ENCODE data around the gene TEPSIN.

TEPSIN gene

GRCh38 chr17:81193470-81194224, 45.2 kb downstream of the TEPSIN start:
- DNase-seq (ENCODE audit: low read depth in 2 of 2) = no peak
- TF ChIP-seq, protein P1, sequence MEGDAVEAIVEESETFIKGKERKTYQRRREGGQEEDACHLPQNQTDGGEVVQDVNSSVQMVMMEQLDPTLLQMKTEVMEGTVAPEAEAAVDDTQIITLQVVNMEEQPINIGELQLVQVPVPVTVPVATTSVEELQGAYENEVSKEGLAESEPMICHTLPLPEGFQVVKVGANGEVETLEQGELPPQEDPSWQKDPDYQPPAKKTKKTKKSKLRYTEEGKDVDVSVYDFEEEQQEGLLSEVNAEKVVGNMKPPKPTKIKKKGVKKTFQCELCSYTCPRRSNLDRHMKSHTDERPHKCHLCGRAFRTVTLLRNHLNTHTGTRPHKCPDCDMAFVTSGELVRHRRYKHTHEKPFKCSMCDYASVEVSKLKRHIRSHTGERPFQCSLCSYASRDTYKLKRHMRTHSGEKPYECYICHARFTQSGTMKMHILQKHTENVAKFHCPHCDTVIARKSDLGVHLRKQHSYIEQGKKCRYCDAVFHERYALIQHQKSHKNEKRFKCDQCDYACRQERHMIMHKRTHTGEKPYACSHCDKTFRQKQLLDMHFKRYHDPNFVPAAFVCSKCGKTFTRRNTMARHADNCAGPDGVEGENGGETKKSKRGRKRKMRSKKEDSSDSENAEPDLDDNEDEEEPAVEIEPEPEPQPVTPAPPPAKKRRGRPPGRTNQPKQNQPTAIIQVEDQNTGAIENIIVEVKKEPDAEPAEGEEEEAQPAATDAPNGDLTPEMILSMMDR (IDR thresholded peaks at IDR 0.05; ENCODE audit: low read depth, low read length) = no peak
- no peak overlapping the region for H3K4me3 ChIP-seq (replicated peaks in 1 of 2; ENCODE audit: low read depth in 2 of 2, low read length in 2 of 2)

GRCh38 chr17:81193051-81193410, 45.8 kb downstream of the TEPSIN start:
- H3K4me3 ChIP-seq (replicated peaks in 1 of 2; ENCODE audit: low read depth in 2 of 2, low read length in 2 of 2) = no peak overlapping the region
- TF ChIP-seq, protein P1 (IDR thresholded peaks at IDR 0.05; ENCODE audit: low read depth, low read length) = no peak
- DNase-seq (ENCODE audit: low read depth in 2 of 2) = no peak

GRCh38 chr17:81192386-81193050, 46.3 kb downstream of the TEPSIN start:
- TF ChIP-seq, protein P1 (IDR thresholded peaks at IDR 0.05; ENCODE audit: low read depth, low read length) = no peak
- no peak overlapping the region for H3K4me3 ChIP-seq (replicated peaks in 1 of 2; ENCODE audit: low read depth in 2 of 2, low read length in 2 of 2)
- no peak for DNase-seq (ENCODE audit: low read depth in 2 of 2)

GRCh38 chr17:81191646-81192045, 47.2 kb downstream of the TEPSIN start:
- TF ChIP-seq, protein P1 (IDR thresholded peaks at IDR 0.05; ENCODE audit: low read depth, low read length) = no peak
- no peak overlapping the region for H3K4me3 ChIP-seq (replicated peaks in 1 of 2; ENCODE audit: low read depth in 2 of 2, low read length in 2 of 2)
- DNase-seq (ENCODE audit: low read depth in 2 of 2) = no peak

GRCh38 chr17:81191116-81191515, 47.7 kb downstream of the TEPSIN start:
- no peak overlapping the region for H3K4me3 ChIP-seq (replicated peaks in 1 of 2; ENCODE audit: low read depth in 2 of 2, low read length in 2 of 2)
- no peak for DNase-seq (ENCODE audit: low read depth in 2 of 2)
- TF ChIP-seq, protein P1 (IDR thresholded peaks at IDR 0.05; ENCODE audit: low read depth, low read length) = no peak

- TF ChIP-seq, protein P1 (IDR thresholded peaks at IDR 0.05; ENCODE audit: low read depth, low read length) = no peak
- no peak for DNase-seq (ENCODE audit: low read depth in 2 of 2)
- no peak overlapping the region for H3K4me3 ChIP-seq (replicated peaks in 1 of 2; ENCODE audit: low read depth in 2 of 2, low read length in 2 of 2)
Measured at GRCh38 chr17:81190591-81190990, 48.3 kb downstream of the TEPSIN start.

All from cardiac fibroblast (primary cell).